Pons (tissue), 1 donor: ENCODE data around the gene CASK.
A peak's percentile ranks its signal among the peaks of the same experiment; 100 is the strongest.
"Not testable (repeated sequence)": the region's sequence is repeated elsewhere in the genome, so short reads cannot be mapped to it uniquely, and the experiment has no call there.

ENCODE experiments used
- DNase-seq: peaks from one replicate; pipeline ENCODE4 v3.0.0-alpha.2; 2016; ENCODE audit warnings: low spot score

CASK gene

DNA sequence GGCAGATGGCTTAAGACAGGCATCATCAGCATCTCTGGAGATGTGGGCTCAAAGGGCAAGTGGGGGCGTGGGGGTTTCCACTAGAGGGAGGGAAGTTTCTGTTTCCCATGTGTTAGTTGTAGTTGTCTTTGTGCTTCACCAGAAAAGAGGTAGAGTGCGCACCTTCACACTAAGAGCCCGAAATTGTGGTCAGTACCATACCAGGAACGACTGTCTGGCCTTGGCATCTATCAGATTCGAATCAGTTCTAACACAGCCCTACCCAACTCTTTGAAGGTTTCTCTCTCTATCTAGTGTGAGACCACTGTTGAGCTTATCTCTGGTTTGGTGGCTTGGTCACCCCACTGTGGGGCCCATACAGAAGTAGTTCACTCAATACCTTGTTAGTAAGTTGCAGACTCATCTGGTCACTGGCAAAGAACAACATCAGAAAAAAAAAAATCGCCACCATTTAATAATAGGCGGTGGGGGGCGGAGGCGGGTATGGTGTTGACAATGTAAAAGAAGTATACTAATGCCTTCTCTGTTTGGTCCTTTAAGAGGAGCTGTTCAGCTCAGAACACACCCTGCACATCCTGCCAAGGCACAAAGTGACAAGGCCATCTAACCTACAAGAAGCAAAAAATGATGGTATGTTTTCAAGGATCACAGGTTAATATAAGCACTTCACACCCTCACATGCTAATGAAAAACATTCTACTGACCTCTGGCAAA, 405.1 kb downstream of the CASK start:
- no peak for DNase-seq

DNA sequence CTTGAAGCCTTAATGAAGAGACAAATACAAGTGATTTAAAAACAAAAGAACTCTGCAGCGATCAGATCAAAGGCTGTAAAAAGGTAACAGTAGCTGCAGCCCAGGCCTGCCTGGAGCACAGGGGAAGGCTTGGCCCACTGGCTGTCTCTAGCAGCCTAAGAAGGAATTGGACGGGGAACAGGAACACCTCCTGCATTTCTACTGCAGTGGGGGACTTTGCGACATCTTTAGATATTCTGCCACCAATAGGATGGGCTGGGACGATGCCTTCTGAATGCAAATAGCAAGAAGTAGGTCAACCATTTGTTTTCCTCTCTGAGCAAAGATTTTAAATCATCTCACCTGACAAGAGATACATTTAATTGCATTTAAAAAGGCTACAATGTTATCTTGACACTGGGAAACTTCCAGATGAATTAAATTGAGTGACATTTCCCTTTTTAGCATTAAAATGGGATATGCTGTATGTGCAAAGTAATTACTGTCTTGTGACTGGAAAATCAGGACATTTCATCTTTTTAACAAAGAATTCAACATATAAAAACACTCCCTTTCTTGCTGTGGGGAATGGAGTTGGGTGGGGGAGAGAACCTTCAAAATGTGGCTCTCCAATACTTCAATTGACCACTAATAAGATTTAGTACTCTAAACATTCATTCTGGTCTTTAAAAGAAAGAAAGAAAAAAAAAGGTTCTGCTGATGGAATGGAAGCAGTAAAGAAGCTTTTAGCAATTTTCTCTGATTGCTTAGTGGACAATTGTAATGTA, 406.2 kb downstream of the CASK start:
- DNase-seq, result peak; percentile 17

DNA sequence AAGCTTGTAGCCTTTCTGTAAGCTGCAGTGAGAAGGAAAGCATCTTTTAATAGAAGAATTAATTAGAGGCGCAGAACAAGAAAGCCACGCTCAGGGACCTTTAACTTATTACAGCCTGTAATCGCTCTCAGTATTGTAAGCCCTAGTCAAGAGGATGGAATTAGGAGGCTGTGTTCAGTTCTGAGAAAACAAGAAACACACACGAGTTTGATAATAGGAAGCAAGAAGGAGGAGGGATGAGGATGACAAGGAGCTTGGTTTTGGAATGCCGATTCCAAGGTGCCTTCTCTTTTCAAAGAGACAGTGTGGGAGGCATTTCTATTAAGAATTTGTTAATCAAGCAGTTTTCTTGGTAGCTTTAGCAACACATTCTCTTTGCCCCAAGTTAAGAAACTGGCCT, 406.9 kb downstream of the CASK start:
- DNase-seq, result no peak

DNA sequence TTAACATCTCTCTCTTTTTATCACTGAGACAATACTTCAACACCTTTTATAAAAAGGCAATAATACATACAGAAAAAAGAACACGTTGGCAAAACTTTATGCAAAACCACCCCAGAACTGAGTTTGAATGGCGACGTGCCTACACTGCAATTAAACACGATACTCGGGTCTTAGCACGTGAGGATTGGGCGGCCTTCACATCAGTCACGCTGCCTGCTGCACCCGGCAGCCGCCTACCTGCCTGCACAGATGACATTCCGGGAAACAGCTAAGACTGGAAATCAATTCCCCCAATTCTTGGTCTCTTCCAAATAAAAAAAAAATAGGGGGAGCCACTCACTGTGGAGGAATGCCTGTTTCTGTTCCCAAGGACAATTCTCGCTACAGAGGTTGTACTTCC, 408.0 kb downstream of the CASK start:
- no peak for DNase-seq

DNA sequence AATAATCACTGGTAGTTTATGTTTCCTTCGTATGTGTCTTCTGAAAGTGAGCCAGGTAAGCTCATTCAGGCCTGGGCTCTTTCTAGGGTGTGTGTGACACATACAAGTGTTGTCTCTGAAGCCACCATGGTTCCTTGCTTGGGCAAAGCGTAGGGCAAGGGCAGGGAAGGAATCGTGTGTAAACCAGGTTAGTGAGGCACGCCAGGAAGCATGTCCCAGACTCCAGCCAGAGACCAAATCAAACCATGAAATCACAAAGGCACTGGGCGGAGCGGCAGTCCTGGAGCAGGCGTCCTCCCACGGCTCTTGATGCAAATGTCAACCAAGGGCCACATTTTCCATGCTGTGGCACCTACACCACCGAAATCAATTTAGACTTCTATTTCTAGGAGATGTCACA, 409.2 kb downstream of the CASK start:
- DNase-seq, result no peak

DNA sequence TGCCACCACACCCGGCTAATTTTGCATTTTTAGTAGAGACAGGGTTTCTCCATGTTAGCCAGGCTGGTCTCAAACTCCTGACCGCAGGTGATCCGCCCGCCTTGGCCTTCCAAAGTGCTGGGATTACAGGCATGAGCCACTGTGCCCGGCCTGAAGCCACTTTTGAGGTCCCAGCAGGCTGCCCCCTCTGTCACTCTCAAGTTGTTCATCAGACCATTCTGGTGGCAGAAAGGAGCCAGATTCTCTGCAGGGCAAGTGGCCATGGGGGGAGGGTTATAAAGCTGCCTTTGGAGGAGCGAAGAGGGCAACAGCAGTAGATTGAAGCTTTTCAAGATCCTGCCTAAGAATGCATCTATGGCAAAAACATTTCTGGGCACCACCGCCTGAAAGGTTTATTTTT, 410.5 kb downstream of the CASK start:
- not testable (repeated sequence) for DNase-seq

DNA sequence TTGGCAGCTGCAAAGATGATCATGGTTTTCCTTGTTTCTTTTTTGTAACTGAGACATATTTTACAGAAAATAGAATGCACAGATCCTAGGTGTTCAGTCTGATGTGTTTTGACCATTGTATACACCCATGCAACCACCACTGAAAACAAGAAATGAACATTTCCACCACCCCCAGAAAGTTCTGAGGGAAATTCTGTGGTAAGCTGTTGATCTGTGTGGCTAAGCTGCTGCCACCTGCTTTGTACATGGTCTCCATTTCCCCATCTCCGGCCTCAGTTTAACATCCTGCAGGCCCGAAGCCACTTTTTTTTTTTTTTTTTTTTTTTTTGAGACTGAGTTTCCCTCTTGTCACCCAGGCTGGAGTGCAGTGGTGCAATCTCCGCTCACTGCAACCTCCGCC, 411.0 kb downstream of the CASK start:
- DNase-seq, result no peak

DNA sequence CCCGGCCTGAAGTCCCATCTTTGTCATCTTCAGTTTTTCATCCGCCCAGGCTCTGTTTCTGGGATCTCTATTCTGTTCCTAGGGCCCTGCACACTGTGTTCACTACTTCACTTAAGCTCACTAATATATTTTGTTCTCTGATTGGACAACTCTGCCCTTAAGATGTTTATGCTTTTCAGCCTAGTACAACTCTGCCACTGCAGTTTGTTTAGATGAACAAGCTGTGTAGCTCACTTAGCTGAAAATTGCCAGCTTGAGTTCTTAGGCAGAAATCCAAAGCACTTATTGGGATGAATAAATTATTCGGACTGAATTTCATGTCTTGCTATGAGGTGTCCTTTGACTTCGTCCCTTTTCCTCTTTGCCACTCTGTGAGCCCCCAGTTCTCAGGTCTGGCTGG, 415.4 kb downstream of the CASK start:
- no peak for DNase-seq

DNA sequence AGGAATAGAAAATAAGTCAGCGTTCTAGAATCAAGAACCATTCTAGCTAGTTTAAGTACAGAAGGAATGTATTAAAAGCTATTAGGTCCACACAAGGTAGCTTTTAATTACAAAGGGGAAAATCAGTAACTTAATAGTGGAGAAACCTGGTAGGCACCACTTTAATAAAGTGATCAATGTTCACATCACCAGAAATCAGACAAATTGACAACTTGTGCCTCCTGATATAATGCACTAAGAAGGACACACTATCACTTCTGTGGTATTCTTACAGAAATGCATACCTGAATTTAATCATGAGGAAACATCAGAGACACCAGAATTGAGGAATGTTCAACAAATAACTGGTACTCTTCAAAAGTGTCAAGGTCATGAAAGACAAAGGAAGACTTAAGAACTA, 421.4 kb downstream of the CASK start:
- DNase-seq, result no peak

DNA sequence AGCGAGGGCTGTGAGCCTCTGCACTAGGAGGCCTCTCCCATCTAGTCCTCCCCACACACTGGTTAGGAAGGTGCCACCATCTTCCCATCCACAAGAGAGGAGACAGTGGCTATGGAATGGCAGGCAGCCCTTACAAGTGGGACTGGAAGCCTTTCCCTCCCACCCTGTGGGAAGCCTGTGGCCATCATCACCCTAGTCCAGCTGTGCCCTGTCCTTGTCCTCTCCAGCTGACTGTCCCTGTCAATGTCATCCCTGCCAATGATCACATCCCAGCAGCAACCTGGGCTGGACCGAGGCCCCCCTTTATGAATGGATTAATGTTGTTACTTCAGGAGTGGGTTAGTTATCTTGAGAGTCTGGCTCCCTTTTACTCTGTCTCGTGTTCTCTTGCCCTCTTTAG, 423.4 kb downstream of the CASK start:
- no peak for DNase-seq

DNA sequence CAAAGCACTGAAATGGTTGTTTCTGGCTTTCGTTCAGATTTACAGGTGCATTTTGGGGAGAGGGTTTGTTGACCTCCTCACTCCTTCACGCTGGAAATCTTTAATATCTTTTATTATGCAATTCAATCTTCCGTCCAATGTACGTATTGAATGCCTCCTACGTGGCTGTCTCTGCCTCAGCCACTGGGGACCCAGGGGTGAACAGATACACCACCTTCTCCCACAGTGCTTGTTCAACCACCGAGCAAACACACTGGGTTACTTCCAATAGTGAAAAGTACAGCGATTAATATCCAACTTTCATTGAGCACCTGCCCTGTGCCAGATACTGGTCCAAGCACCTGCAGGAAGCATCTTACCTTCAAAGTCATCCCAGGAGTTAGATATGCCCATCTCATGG, 424.2 kb downstream of the CASK start:
- DNase-seq, result no peak

DNA sequence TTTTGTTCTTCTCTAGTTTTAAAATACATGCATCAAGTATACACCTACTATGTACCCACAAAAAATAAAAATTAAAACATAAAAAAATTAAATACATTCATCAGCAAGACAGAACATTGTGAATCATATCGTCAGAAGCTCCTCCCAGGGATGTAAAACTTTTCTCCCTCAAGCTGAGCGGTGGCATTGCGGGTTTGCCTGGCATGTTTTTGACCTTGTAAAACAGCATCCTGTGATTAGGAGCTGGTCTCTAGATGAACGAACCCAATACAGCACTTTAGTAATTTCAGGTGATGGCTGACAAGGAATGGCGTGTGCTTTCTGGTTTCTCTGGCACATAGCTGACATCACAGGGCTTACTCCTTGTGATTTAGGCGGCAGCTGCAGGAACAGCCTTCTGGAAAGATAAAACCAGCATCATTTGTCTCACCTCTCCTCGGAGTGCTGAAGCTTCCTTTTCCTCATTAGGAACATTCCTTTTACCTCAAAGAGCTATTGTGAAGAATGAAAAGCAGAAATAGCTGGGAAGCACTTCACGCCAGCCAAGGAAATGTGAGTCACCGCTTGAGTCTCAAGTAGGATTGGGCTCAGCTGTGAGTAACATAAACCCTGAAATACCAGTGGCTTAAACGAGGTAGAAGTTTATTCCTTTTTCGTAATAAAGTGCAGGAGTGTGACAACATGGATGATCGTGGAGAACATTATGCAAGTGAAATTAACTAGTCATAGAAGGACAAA, 431.9 kb downstream of the CASK start:
- DNase-seq, result peak; percentile 3

DNA sequence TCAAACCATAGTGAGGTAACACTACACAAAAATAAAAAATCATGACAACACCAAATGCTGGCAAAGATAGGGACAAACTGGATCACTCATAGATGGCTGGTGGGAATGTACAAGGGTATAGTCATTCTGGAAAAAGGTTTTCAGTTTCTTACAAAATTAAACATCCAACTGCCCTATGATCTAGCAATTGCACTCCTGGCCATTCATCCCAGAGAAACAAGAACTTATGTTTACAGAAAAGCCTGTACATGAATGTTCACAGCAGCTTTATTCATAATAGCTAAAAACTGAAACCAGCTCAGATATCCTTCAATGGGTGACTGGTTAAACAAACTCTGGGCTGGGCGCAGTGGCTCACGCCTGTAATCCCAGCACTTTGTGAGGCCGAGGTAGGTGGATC, 432.9 kb downstream of the CASK start:
- no peak for DNase-seq

DNA sequence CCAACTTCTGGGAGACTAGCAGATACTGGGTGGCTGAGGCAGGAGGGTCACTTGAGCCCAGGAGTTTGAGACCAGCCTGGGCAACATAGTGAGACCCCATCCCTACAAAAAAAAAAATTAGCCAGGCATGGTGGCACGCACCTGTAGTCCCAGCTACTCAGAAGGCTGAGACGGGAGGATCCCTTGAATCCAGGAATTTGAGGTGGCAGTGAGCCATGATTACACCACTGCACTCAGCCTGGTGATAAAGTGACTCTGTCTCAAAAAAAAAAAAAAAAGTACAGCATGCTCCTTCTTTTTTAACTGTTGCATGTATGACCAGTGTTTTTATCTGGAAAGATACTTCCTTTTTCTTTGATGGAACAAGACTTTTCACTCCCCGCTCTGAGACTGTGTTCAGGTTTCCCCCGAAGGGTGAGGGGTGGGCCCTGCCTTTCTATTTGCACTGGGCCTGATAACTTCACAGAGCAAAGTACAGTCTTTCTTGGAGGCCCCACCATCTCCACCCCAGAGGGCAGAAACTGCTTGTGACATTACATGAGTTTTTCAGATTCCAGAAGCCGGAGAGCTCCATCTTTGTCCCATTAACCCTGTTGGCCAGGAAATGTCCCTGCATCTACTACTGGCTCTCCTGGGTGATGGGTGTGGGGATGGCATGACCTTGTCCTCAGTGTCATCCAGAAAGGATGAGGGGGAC, 441.1 kb downstream of the CASK start:
- DNase-seq, result no peak

DNA sequence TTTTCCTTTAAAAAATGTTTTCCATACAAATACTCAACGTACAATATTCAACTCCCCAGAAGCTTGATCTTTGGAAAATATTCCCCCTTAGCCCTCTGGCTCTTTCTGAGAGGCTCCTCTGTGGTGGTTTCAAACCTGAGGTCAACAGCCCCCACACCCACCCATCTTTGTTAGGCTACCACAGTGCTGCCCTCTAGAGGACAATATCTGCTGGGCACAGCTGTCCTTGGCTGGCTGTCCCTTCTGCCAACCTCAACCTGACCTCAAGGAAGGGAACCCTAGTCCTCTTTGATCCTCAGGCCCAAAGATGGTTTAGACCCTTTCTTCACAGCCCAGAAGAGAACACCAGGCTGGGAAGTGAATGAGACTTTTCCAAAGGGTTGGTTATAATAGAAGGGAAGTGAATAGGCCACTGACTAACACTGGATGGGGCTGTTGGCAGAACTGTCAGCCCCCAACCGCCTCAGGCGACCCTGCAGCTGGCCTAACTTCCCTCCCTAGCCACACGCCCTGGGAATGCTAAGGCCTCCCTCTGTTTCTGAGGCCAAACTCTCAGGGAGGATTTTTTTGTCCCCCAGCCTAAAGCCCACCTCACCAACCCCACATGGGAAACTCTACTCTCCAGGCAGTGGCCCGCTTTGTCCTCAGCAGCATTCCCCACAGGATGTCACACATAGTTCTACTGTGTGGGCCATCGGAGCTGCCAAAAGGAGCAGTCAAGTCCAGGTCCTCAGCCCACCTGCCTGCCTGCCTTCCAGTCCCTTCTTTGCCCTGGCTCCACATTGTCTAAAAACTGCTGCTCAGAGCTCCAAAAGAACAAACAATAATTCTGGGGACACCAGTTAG, 441.9 kb downstream of the CASK start:
- DNase-seq, result no peak

DNA sequence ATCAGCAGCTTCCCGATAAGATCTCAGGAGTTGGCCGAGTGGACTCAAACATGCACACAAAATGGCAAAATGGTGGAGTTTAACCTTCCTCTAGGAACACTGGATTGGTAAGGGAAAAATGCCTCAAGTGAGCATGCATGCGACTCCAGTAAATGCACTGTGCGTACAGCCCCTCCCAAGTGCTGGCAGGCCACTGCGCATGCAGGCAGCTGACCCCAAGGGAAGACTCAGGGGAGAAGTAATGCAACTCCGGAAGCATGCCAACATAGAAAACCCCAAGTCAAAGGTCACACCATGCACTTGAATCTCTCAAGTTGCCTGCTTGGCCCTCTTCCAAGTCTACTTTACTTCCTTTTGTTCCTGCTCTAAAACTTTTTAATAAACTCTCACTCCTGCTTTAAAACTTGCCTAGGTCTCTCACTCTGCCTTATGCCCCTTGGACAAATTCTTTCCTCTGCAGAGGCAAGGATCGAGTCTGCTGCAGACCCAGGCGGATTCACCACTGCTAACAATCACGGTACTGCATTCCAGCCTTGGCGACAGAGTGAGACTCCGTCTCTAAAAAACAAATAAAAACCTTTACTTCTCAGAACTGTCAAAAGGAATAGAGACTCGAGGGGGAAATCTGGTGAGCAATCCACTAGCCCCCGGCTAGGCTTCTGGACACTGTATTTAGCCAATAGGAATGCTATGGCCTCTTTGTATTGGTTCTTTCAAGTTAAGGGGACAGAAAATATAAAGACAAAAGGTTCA, 442.7 kb downstream of the CASK start:
- no peak for DNase-seq

DNA sequence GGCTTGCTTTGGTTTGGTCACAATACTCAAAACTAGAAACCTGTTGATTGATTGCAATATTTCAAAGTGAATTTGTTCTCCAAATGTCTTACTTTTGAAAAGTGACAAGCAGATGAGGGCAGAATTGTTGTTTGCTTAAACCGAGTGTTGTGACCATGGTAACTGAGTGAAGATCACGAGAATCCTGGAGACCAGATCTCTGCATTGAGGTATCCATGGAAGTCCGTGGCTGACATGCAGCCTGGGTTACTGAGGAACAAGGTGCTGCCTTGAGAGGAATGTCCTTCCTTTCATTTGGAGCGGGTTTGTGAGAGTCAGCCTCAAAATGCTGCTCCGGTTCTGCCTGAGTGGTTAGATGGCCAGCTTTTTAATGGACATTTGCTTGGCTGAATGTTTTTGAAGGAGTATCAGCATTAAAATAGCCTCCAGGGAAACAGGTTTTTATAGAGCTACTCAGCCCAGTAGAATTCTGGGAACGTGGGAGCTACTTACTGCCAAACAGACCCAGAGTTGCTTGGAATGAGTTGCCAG, 444.9 kb downstream of the CASK start:
- peak; percentile 38 for DNase-seq

DNA sequence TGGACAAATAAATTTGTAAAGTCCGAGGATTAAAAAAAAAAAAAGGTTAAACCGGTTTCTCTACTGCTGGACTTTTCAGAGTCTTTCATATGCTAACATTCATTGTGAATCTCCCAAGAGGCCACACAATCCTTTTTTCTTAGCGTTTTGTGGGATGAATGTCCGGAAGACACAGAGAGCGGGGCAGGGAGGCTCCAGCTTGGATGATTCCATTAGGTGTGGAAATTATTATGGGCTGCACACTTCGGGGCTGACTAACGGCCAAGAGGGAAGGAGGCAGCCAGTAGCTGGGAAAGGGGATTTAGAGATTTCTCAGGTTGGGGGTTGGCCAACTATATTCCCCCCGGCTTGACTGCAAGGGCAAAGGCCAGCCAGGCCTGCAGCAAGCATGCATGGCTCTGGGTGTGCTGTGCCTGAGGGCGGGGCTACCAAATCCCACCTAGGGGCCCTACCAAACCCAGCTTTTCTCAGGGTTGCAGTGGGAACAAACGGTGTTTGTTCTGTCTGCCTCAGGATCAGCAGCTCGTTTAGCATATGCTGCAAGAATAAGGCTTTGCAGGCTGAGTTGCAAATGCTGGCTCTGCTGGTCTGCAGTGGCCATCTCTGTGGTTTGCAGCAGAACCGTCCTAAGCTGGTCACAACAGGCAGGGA, 447.6 kb downstream of the CASK start:
- DNase-seq, result peak; percentile 24

DNA sequence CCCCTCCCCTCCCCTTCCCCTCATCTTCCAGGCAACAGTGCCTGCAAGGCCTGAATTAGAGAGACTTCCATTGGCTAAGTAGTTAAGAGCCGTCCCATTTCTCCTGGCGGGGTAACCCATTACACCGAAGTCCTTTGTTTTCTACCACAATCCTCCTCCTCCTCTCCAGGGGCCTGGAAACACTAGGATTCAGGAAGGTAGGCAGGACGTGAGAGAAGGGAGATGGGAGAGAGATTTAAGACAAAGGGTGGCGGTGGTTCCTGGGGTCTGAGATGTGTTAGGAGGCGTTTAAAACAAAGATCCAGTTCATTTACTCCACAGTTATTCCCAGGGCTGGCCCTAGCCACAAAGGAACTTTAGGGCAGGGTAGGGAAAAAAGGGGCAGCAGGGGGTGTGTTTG, 448.2 kb downstream of the CASK start:
- peak; percentile 1 for DNase-seq

DNA sequence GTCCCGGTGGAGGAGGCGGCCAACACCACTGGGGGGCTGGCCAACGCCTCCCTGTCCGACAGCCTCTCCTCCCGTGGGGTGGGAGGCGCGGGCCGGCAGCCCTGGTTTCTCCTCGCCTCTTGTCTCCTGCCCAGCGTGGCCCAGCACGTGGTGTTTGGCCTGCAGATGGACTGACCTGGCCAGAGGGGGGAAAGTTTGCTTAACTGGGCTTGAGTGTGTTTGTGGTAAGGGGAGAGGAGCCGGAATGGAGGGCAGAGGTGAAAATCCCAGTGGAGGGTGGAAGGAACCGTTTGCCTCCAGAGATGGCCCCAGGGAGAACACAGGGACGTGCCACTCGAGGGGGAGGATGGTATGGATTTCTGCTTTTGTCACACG, 448.6 kb downstream of the CASK start:
- no peak for DNase-seq
